ENCODE data around the gene MEOX2. TPM values are rescaled to one million over a fixed set of nuclear protein-coding genes. Genes with fewer than 3 reads are reported as not detected.

Gene MEOX2
- total RNA-seq, 1 experiment from 2014 or later: not detected

GRCh38 chr7:15686957-15687545 lies 568 bp upstream of the MEOX2 start:
- H2AK5ac ChIP-seq (ENCODE audit: insufficient read length, low read length): no peak overlapping the region
- H2BK120ac ChIP-seq (ENCODE audit: low read depth, low read length, poor library complexity, severe bottlenecking): no peak overlapping the region
- H4K91ac ChIP-seq (ENCODE audit: insufficient read length, low read depth, low read length): no peak overlapping the region
- H3K56ac ChIP-seq (ENCODE audit: insufficient read length, low read depth, low read length): no peak overlapping the region
- Mint-ChIP-seq H3K36me3 (ENCODE audit: insufficient read depth in 1 of 3, low read depth in 3 of 3) (no peaks in the 10 kb centered on the region), H3K27me3 (ENCODE audit: low read depth) (peaks cover 67% of the 10 kb centered on the region), H3K4me1 (peaks cover 40 to 47% of the 10 kb centered on the region in 2 experiments), H3K27ac (no peak overlapping the region), H3K9me3 (no peaks in the 10 kb centered on the region; a peak in 1 of 5 replicates), H3K4me3 (peak overlapping the region; percentile 67 to 83)
- peaks cover 35% of the 10 kb centered on the region for H3K27me3 ChIP-seq (ENCODE audit: insufficient read depth, low read length)
- DNase-seq: peak; percentile 36
- H2BK12ac ChIP-seq (ENCODE audit: insufficient read length, low read depth, low read length): no peak overlapping the region
- no peaks in the 10 kb centered on the region for H3K79me2 ChIP-seq (ENCODE audit: insufficient read depth, low read length)
- H3K23me2 ChIP-seq (ENCODE audit: insufficient read length, low read depth, low read length, poor library complexity, severe bottlenecking): peaks cover 29% of the 10 kb centered on the region
- H3K79me1 ChIP-seq (ENCODE audit: insufficient read depth, low read depth, low read length, poor library complexity, severe bottlenecking): no peaks in the 10 kb centered on the region
- H3K23ac ChIP-seq (ENCODE audit: insufficient read length, low read depth, low read length): no peak overlapping the region
- TF ChIP-seq CTCF (conservative IDR thresholded peaks at IDR 0.05): no peak
- no peak overlapping the region for H2BK15ac ChIP-seq (ENCODE audit: low read depth, low read length)
- no peak overlapping the region for H2BK5ac ChIP-seq (ENCODE audit: insufficient read length, low read length)
- H3K18ac ChIP-seq (ENCODE audit: insufficient read length, low read depth, low read length): no peak overlapping the region
- WGBS (ENCODE audit: extremely low coverage, insufficient read length, low lambda C conversion rate): no CpG with 5 or more reads among the region's 30 CpGs
- H4K20me1 ChIP-seq (ENCODE audit: control insufficient read depth, insufficient read depth, insufficient read length): peaks cover 6% of the 10 kb centered on the region
- peaks cover 6% of the 10 kb centered on the region; the same call in 1 of the 2 replicates for H3K4me1 ChIP-seq (ENCODE audit: insufficient read depth, low read length)
- no peak overlapping the region for H3K14ac ChIP-seq (ENCODE audit: insufficient read depth, low read length)
- H3K27ac ChIP-seq (ENCODE audit: insufficient read length, low read depth, low read length): no peak overlapping the region
- H2BK20ac ChIP-seq (ENCODE audit: low read depth, low read length, poor library complexity, severe bottlenecking): no peak overlapping the region
- no peak overlapping the region for H4K8ac ChIP-seq (replicated peaks; ENCODE audit: insufficient read length, low read depth, low read length)
- no peak overlapping the region for H3T11ph ChIP-seq (ENCODE audit: low read length)
- H3K4ac ChIP-seq (ENCODE audit: low read depth, low read length): no peak overlapping the region
- no peak overlapping the region for H4K5ac ChIP-seq (ENCODE audit: insufficient read length, low read depth, low read length)
- H3K9ac ChIP-seq (ENCODE audit: extremely low read depth, insufficient read length, low read length): no peak overlapping the region
- H3K9me3 ChIP-seq (ENCODE audit: control insufficient read depth, low read depth, low read length): no peaks in the 10 kb centered on the region
- H3K4me2 ChIP-seq (ENCODE audit: insufficient read depth, insufficient read length, low read length): peak overlapping the region; percentile 99
- no peak overlapping the region for H2AFZ ChIP-seq (ENCODE audit: low read length)
